Vagina (tissue), 2 donors: Measurements from ENCODE around the gene LDLRAD4.

Experiments used
- CTCF ChIP-seq, 3 experiments: fragments of 450-650 bp in 2 of 3; fragments of 200-600 bp in 1 of 3; sonication (generic) in 1 of 3; IDR thresholded peaks; one replicate each; pipeline ENCODE4 v1.5.1; 2017 to 2019; ENCODE audit warnings: antibody characterized with exemption in 3 of 3, mild to moderate bottlenecking in 2 of 3, moderate library complexity in 2 of 3
- POLR2A ChIP-seq, 2 donors: fragments of 450-650 bp; IDR thresholded peaks; one replicate each; pipeline ENCODE4 v1.6.1; 2017; ENCODE audit warnings: antibody characterized with exemption in 2 of 2, mild to moderate bottlenecking in 2 of 2, moderate library complexity in 2 of 2

- TF ChIP-seq CTCF (IDR thresholded peaks at IDR 0.05) = no peak
- no peak for TF ChIP-seq POLR2A (IDR thresholded peaks at IDR 0.05)
These were observed 344.0 kb downstream of the LDLRAD4 start for GRCh38 chr18:13562494-13563029.
